ENCODE data around the gene OR5A1.

OR5A1 gene

DNA sequence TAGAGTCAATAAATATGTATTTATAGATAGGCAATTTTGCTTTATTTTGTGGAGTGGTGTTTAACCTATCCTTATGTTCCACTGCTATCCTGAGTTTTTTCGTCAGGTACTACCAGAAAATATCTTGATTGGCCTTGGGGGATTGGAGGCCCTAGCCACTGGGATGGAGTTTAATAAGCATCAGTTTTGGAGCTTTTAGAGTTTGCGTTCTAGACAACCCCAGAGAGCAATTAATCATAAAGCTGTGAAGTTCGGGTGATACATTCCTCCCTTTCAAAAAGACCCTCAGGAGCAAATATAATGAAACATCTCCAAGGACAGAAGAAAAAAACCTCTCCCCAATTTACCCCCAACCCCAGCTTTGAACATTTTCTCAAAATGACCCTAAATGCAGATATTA is at the start of gene OR5A1:
Gene OR5A1, plus strand, starts transcription at position 301 of the 400 bp plus-strand sequence. CDS start 6,700 bp downstream, outside the sequence.
- Histone ChIP-seq H3K4me1 (ENCODE audit: control insufficient read depth, insufficient read depth, low read length) (no peaks in the 10 kb centered on the region), H3K27me3 (replicated peaks; ENCODE audit: control insufficient read depth, insufficient read depth, low read length) (no peaks in the 10 kb centered on the region), H3K36me3 (ENCODE audit: control insufficient read depth, insufficient read depth, low read length, severe bottlenecking) (no peaks in the 10 kb centered on the region), H3K4me3 (ENCODE audit: low read length) (no peak within 1 kb of the TSS), H3K9ac (ENCODE audit: low read length) (no peak within 1 kb of the TSS), H3K9me3 (ENCODE audit: control insufficient read depth, low read length) (no peaks in the 10 kb centered on the region)
- DNase-seq (ENCODE audit: low read depth) = no peak

DNA sequence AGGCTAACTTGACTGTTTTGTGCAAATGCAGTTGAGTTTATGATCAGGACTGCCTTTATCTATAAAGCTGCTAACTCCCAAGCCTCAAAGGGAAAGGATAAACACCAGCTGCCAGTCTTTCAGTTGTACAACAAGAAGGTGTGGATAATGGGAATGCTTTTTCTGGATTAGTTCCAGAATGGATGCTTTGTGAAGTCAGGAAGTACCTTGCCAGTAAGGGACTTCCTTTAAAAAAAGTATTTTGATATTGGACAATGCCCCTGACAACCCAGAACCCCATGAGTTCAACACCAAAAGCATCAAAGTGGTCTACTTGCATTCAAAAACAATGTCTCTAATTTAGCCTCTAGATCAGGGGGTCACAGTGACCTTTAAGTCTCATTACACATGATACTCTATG is 42.1 kb upstream of the OR5A1 start:
- no peak for DNase-seq (ENCODE audit: low read depth)
- no peaks in the 10 kb centered on the region for H3K27me3 ChIP-seq (replicated peaks; ENCODE audit: control insufficient read depth, insufficient read depth, low read length)
- no peaks in the 10 kb centered on the region for H3K4me1 ChIP-seq (ENCODE audit: control insufficient read depth, insufficient read depth, low read length)

GRCh38 chr11:59400461-59401261 is 35.6 kb upstream of the OR5A1 start:
- Histone ChIP-seq H3K9me3 (ENCODE audit: control insufficient read depth, low read length) (peaks cover 15% of the 10 kb centered on the region), H3K27me3 (replicated peaks; ENCODE audit: control insufficient read depth, insufficient read depth, low read length) (no peaks in the 10 kb centered on the region), H3K9ac (ENCODE audit: low read length) (no peak overlapping the region), H3K4me1 (ENCODE audit: control insufficient read depth, insufficient read depth, low read length) (no peaks in the 10 kb centered on the region), H3K4me3 (ENCODE audit: low read length) (no peak overlapping the region), H3K36me3 (ENCODE audit: control insufficient read depth, insufficient read depth, low read length, severe bottlenecking) (no peaks in the 10 kb centered on the region)
- no peak for DNase-seq (ENCODE audit: low read depth)

More for the DNA sequence above, 42.1 kb upstream of the OR5A1 start:
- H3K36me3 ChIP-seq (ENCODE audit: control insufficient read depth, insufficient read depth, low read length, severe bottlenecking) = no peaks in the 10 kb centered on the region
- H3K4me3 ChIP-seq (ENCODE audit: low read length) = no peak overlapping the region
- no peak overlapping the region for H3K9ac ChIP-seq (ENCODE audit: low read length)
- H3K9me3 ChIP-seq (ENCODE audit: control insufficient read depth, low read length) = no peaks in the 10 kb centered on the region

DNA sequence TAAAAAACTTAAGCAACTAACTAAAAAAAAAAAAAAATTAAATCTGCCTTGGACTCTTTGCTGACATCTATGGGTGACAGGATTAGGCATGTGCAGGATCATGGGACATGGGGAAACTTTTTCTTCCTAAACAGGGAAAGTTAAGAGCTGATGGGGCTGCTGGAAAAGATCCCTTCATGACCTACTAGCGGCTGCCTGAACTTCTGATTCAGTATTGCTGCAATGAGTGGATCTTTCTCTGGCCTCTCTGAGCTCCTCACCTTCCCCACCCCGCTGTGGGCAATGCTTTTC is 35.1 kb upstream of the OR5A1 start:
- Histone ChIP-seq H3K4me1 (ENCODE audit: control insufficient read depth, insufficient read depth, low read length) (no peaks in the 10 kb centered on the region), H3K36me3 (ENCODE audit: control insufficient read depth, insufficient read depth, low read length, severe bottlenecking) (no peaks in the 10 kb centered on the region), H3K9me3 (ENCODE audit: control insufficient read depth, low read length) (peaks cover 15% of the 10 kb centered on the region), H3K4me3 (ENCODE audit: low read length) (no peak overlapping the region), H3K9ac (ENCODE audit: low read length) (no peak overlapping the region), H3K27me3 (replicated peaks; ENCODE audit: control insufficient read depth, insufficient read depth, low read length) (no peaks in the 10 kb centered on the region)
- DNase-seq (ENCODE audit: low read depth) = peak; percentile 1

DNA sequence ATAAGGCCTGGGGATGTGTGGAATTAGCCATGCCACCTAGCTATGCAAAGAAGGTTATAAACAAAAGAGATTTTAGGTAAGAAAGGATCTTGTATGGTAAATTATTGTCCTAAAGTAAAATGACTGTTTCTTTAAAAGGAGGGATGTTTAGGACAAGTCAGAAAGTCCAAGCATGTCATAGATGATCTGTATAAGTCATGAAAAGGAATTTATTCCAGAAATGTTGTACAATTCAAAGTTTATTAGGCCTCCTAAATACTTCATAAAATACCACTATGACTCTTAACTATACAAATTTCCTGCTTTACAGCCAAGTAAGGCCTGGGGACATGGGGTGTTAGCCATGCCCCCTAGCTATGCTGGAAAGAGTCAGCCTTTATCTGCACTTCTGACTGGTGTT is 32.7 kb upstream of the OR5A1 start:
- no peaks in the 10 kb centered on the region for H3K4me1 ChIP-seq (ENCODE audit: control insufficient read depth, insufficient read depth, low read length)
- H3K36me3 ChIP-seq (ENCODE audit: control insufficient read depth, insufficient read depth, low read length, severe bottlenecking) = no peaks in the 10 kb centered on the region
- no peak overlapping the region for H3K4me3 ChIP-seq (ENCODE audit: low read length)
- no peak overlapping the region for H3K9ac ChIP-seq (ENCODE audit: low read length)
- H3K9me3 ChIP-seq (ENCODE audit: control insufficient read depth, low read length) = peaks cover 21% of the 10 kb centered on the region
- DNase-seq (ENCODE audit: low read depth) = no peak
- H3K27me3 ChIP-seq (replicated peaks; ENCODE audit: control insufficient read depth, insufficient read depth, low read length) = no peaks in the 10 kb centered on the region

DNA sequence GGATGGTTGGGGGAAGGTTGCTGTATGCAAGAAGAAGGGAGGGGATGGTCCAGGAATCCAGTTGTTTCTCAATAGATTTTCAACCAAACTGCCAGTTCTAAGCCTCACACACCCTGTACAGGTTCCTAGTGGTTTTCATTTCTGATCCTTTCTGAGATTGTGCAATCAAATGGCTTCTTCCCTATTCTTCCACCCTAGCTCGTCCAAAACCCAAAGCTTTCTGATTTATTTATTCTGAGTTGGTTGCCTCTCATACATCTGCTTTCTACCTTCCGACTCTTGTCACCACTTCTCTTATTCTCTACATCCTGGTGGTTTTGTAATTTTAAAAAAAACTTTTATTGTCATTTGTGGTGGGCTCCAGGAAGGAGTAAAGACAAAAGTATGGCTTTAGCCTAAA is 22.6 kb upstream of the OR5A1 start:
- no peaks in the 10 kb centered on the region for H3K4me1 ChIP-seq (ENCODE audit: control insufficient read depth, insufficient read depth, low read length)
- peaks cover 34% of the 10 kb centered on the region for H3K9me3 ChIP-seq (ENCODE audit: control insufficient read depth, low read length)
- no peak overlapping the region for H3K4me3 ChIP-seq (ENCODE audit: low read length)
- no peaks in the 10 kb centered on the region for H3K36me3 ChIP-seq (ENCODE audit: control insufficient read depth, insufficient read depth, low read length, severe bottlenecking)
- DNase-seq (ENCODE audit: low read depth) = no peak
- no peak overlapping the region for H3K9ac ChIP-seq (ENCODE audit: low read length)
- no peaks in the 10 kb centered on the region for H3K27me3 ChIP-seq (replicated peaks; ENCODE audit: control insufficient read depth, insufficient read depth, low read length)

GRCh38 chr11:59415111-59415510 is 21.2 kb upstream of the OR5A1 start:
- Histone ChIP-seq H3K4me3 (ENCODE audit: low read length) (no peak overlapping the region), H3K27me3 (replicated peaks; ENCODE audit: control insufficient read depth, insufficient read depth, low read length) (no peaks in the 10 kb centered on the region), H3K36me3 (ENCODE audit: control insufficient read depth, insufficient read depth, low read length, severe bottlenecking) (no peaks in the 10 kb centered on the region), H3K9ac (ENCODE audit: low read length) (no peak overlapping the region), H3K4me1 (ENCODE audit: control insufficient read depth, insufficient read depth, low read length) (no peaks in the 10 kb centered on the region), H3K9me3 (ENCODE audit: control insufficient read depth, low read length) (peaks cover 20% of the 10 kb centered on the region)
- DNase-seq (ENCODE audit: low read depth) = no peak

DNA sequence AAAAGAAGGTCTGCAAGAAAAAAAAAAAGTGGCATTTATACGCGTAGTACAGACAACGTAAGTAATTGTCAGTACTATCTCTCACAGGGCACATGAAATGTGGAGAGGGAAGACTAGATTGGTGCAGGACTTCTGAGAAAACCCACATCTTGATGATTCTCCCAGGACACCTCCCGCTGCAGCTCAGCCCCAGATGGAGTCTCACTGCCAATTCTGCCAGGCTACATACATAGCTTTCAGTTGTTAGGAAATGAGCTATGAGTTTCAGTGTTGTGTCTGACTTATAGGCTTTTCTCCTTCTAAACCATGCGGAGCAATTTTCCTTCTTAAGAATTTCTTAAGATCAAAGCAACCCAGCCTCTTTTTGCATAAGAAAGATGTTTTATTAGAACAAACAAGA is 19.7 kb upstream of the OR5A1 start:
- Histone ChIP-seq H3K4me1 (ENCODE audit: control insufficient read depth, insufficient read depth, low read length) (no peaks in the 10 kb centered on the region), H3K27me3 (replicated peaks; ENCODE audit: control insufficient read depth, insufficient read depth, low read length) (no peaks in the 10 kb centered on the region), H3K4me3 (ENCODE audit: low read length) (no peak overlapping the region), H3K36me3 (ENCODE audit: control insufficient read depth, insufficient read depth, low read length, severe bottlenecking) (no peaks in the 10 kb centered on the region), H3K9ac (ENCODE audit: low read length) (no peak overlapping the region), H3K9me3 (ENCODE audit: control insufficient read depth, low read length) (peaks cover 6% of the 10 kb centered on the region)
- no peak for DNase-seq (ENCODE audit: low read depth)

DNA sequence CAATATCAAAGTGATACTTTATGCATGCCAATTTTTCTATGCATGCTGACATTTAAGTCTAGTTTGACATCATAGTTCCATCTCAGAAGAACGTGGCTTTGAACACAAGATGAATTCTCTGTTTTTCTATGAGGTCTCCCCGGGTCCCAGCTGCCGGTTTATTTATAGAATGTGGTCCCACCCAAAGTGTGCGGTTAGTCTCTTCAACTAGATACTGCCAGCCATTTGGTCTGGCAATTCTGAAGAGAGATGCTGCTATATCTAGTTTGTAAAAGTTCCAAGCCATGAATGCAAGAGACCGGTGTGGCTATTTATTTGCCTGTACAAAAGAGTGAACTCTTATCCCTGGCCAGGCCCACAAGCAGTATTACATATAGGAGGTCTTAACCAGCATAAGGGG is 19.2 kb upstream of the OR5A1 start:
- H3K27me3 ChIP-seq (replicated peaks; ENCODE audit: control insufficient read depth, insufficient read depth, low read length) = peaks cover 2% of the 10 kb centered on the region

GRCh38 chr11:59418156-59418555 is 18.1 kb upstream of the OR5A1 start:
- no peaks in the 10 kb centered on the region for H3K36me3 ChIP-seq (ENCODE audit: control insufficient read depth, insufficient read depth, low read length, severe bottlenecking)
- H3K4me1 ChIP-seq (ENCODE audit: control insufficient read depth, insufficient read depth, low read length) = no peaks in the 10 kb centered on the region
- peaks cover 3% of the 10 kb centered on the region for H3K9me3 ChIP-seq (ENCODE audit: control insufficient read depth, low read length)
- H3K27me3 ChIP-seq (replicated peaks; ENCODE audit: control insufficient read depth, insufficient read depth, low read length) = peaks cover 4% of the 10 kb centered on the region
- DNase-seq (ENCODE audit: low read depth) = no peak
- H3K9ac ChIP-seq (ENCODE audit: low read length) = no peak overlapping the region
- H3K4me3 ChIP-seq (ENCODE audit: low read length) = no peak overlapping the region

More for the DNA sequence above, 19.2 kb upstream of the OR5A1 start:
- H3K4me1 ChIP-seq (ENCODE audit: control insufficient read depth, insufficient read depth, low read length) = no peaks in the 10 kb centered on the region
- DNase-seq (ENCODE audit: low read depth) = no peak
- no peaks in the 10 kb centered on the region for H3K36me3 ChIP-seq (ENCODE audit: control insufficient read depth, insufficient read depth, low read length, severe bottlenecking)
- H3K9ac ChIP-seq (ENCODE audit: low read length) = no peak overlapping the region
- H3K9me3 ChIP-seq (ENCODE audit: control insufficient read depth, low read length) = peaks cover 6% of the 10 kb centered on the region
- no peak overlapping the region for H3K4me3 ChIP-seq (ENCODE audit: low read length)

DNA sequence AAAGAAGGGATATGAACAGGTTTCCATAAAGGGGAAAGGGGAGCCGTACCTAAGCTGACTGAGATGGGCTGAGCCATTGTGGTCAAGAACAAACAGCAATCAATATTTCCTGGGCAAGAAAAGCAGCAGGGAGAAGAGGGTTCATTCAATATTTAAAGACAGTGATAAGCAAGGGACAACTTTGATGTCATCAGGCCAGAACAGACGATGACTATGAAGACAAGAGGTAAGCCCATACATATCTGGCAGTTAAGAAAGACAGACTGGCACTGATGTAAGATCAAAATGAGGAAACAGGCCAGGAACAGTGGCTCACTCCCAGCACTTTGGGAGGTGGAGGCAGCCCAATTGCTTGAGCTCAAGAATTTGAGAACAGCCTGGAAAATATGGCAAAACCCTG is 12.4 kb upstream of the OR5A1 start:
- Histone ChIP-seq H3K4me3 (ENCODE audit: low read length) (no peak overlapping the region), H3K27me3 (replicated peaks; ENCODE audit: control insufficient read depth, insufficient read depth, low read length) (peaks cover 12% of the 10 kb centered on the region), H3K4me1 (ENCODE audit: control insufficient read depth, insufficient read depth, low read length) (no peaks in the 10 kb centered on the region), H3K9me3 (ENCODE audit: control insufficient read depth, low read length) (no peaks in the 10 kb centered on the region), H3K9ac (ENCODE audit: low read length) (no peak overlapping the region), H3K36me3 (ENCODE audit: control insufficient read depth, insufficient read depth, low read length, severe bottlenecking) (no peaks in the 10 kb centered on the region)
- DNase-seq (ENCODE audit: low read depth) = no peak

DNA sequence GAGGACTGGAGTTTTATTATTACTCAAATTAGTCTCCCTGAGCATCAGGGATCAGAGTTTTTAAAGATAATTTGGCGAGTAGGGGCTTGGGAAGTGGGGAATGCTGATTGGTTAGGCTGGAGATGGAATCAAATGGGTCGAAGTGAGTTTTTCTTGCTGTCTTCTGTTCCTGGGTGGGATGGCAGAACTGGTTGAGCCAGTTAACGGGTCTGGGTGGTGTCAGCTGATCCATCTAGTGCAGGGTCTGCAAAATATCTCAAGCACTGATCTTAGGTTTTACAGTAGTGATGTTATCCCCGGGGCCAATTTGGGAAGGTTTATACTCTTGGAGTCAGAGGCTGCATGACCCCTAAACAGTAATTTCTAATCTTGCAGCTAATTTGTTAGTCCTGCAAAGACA is 11.1 kb upstream of the OR5A1 start:
- Histone ChIP-seq H3K9me3 (ENCODE audit: control insufficient read depth, low read length) (no peaks in the 10 kb centered on the region), H3K4me1 (ENCODE audit: control insufficient read depth, insufficient read depth, low read length) (no peaks in the 10 kb centered on the region), H3K4me3 (ENCODE audit: low read length) (no peak overlapping the region), H3K36me3 (ENCODE audit: control insufficient read depth, insufficient read depth, low read length, severe bottlenecking) (no peaks in the 10 kb centered on the region), H3K27me3 (replicated peaks; ENCODE audit: control insufficient read depth, insufficient read depth, low read length) (peaks cover 12% of the 10 kb centered on the region), H3K9ac (ENCODE audit: low read length) (no peak overlapping the region)
- DNase-seq (ENCODE audit: low read depth) = no peak
